BE2C (cell line): ENCODE measurements around the gene ZDHHC14.

Source experiments
- DNase-seq: peaks from one replicate; pipeline ENCODE4 v3.0.0-alpha.2; 2020
- H3K27me3 ChIP-seq: fragments of 250-450 bp; sonication (Bioruptor Pico); 2 replicates; pipeline ENCODE4 v1.5.1; 2020; ENCODE audit warnings: mild to moderate bottlenecking
- H3K36me3 ChIP-seq: fragments of 250-450 bp; sonication (Bioruptor Pico); 2 replicates; pipeline ENCODE4 v1.5.1; 2020; ENCODE audit warnings: mild to moderate bottlenecking
- H3K4me1 ChIP-seq: fragments of 250-450 bp; sonication (Bioruptor Pico); 2 replicates; pipeline ENCODE4 v1.5.1; 2020
- H3K4me3 ChIP-seq: 2 replicates; pipeline ENCODE4 v1.5.1; 2011; ENCODE audit warnings: low read depth, low read length
- H3K9me3 ChIP-seq: fragments of 250-450 bp; sonication (Bioruptor Pico); 2 replicates; pipeline ENCODE4 v1.5.1; 2020
- CTCF ChIP-seq: IDR thresholded peaks from 2 replicates; pipeline ENCODE4 v1.5.1; 2012; ENCODE audit warnings: mild to moderate bottlenecking, low read depth, low read length

Gene ZDHHC14

GRCh38 chr6:157648561-157648960, 267.6 kb downstream of the ZDHHC14 start:
- DNase-seq: no peak
- Histone ChIP-seq H3K9me3 (no peaks in the 10 kb centered on the region), H3K27me3 (no peaks in the 10 kb centered on the region), H3K4me3 (no peak overlapping the region), H3K4me1 (peaks cover 4% of the 10 kb centered on the region; the same call in 1 of the 2 replicates), H3K36me3 (no peaks in the 10 kb centered on the region)
- TF ChIP-seq CTCF: no peak

- H3K36me3 ChIP-seq: no peaks in the 10 kb centered on the region
- H3K4me3 ChIP-seq: peak overlapping the region; percentile 37
- DNase-seq: peak; percentile 26
- no peaks in the 10 kb centered on the region for H3K27me3 ChIP-seq
- peaks cover 4% of the 10 kb centered on the region; the same call in 1 of the 2 replicates for H3K4me1 ChIP-seq
- no peaks in the 10 kb centered on the region for H3K9me3 ChIP-seq
- TF ChIP-seq CTCF: no peak
Measured at GRCh38 chr6:157649311-157650260, 268.6 kb downstream of the ZDHHC14 start.

- Histone ChIP-seq H3K27me3 (no peaks in the 10 kb centered on the region), H3K4me3 (peak overlapping the region; percentile 37), H3K9me3 (no peaks in the 10 kb centered on the region), H3K4me1 (peaks cover 4% of the 10 kb centered on the region; the same call in 1 of the 2 replicates), H3K36me3 (no peaks in the 10 kb centered on the region)
- no peak for DNase-seq
- TF ChIP-seq CTCF: no peak
Measured at GRCh38 chr6:157650261-157650640, 269.3 kb downstream of the ZDHHC14 start.

- H3K4me3 ChIP-seq: no peak overlapping the region
- H3K36me3 ChIP-seq: no peaks in the 10 kb centered on the region
- peaks cover 4% of the 10 kb centered on the region; the same call in 1 of the 2 replicates for H3K4me1 ChIP-seq
- no peak for DNase-seq
- no peak for TF ChIP-seq CTCF
- H3K27me3 ChIP-seq: no peaks in the 10 kb centered on the region
- no peaks in the 10 kb centered on the region for H3K9me3 ChIP-seq
Measured at GRCh38 chr6:157650801-157651200, 269.8 kb downstream of the ZDHHC14 start.

GRCh38 chr6:157651731-157652490, 270.9 kb downstream of the ZDHHC14 start:
- TF ChIP-seq CTCF: no peak
- H3K27me3 ChIP-seq: no peaks in the 10 kb centered on the region
- H3K4me3 ChIP-seq: no peak overlapping the region
- no peak for DNase-seq
- no peaks in the 10 kb centered on the region for H3K36me3 ChIP-seq
- H3K4me1 ChIP-seq: peaks cover 4% of the 10 kb centered on the region; the same call in 1 of the 2 replicates
- H3K9me3 ChIP-seq: no peaks in the 10 kb centered on the region
